GM23338 (cell line): ENCODE measurements around the gene NUP54. TPM values are rescaled to one million over a fixed set of nuclear protein-coding genes. Genes with fewer than 3 reads are reported as not detected.

ENCODE experiments used
- ATAC-seq: fragments of 200-7000 bp; cut with Tn5 transposase; 3 replicates; pipeline ENCODE4 v1.9.1; 2020
- DNase-seq: peaks from one replicate; pipeline ENCODE4 v3.0.0-alpha.2; 2015; ENCODE audit warnings: low spot score
- H2AFZ ChIP-seq: fragments of 200-600 bp; sonication (generic); 2 replicates; pipeline ENCODE4 v1.8.0; 2016; ENCODE audit warnings: antibody characterized with exemption, mild to moderate bottlenecking, moderate library complexity
- H3F3A ChIP-seq: fragments of 200-600 bp; sonication (generic); replicated peaks from 2 replicates; pipeline ENCODE4 v1.8.0; 2017; ENCODE audit warnings: antibody characterized with exemption, mixed run types, low read depth
- H3K27ac ChIP-seq: fragments of 200-600 bp; sonication (generic); 2 replicates; pipeline ENCODE4 v1.6.1; 2016; ENCODE audit warnings: low read depth
- H3K27me3 ChIP-seq: fragments of 200-600 bp; sonication (generic); 2 replicates; pipeline ENCODE4 v1.8.0; 2016; ENCODE audit warnings: mild to moderate bottlenecking, mixed run types, moderate library complexity; ENCODE audit not compliant: insufficient read depth
- H3K36me3 ChIP-seq: fragments of 200-600 bp; sonication (generic); 2 replicates; pipeline ENCODE4 v1.8.0; 2016; ENCODE audit warnings: mild to moderate bottlenecking; ENCODE audit not compliant: insufficient read depth
- H3K4me1 ChIP-seq: fragments of 200-600 bp; sonication (generic); 2 replicates; pipeline ENCODE4 v1.8.0; 2016; ENCODE audit warnings: mild to moderate bottlenecking, moderate library complexity; ENCODE audit not compliant: insufficient read depth
- H3K4me2 ChIP-seq: fragments of 200-600 bp; sonication (generic); 2 replicates; pipeline ENCODE4 v1.7.1; 2017; ENCODE audit warnings: mixed run types
- H3K4me3 ChIP-seq: fragments of 200-600 bp; sonication (generic); 2 replicates; pipeline ENCODE4 v1.6.1; 2016; ENCODE audit warnings: mixed run types
- H3K79me2 ChIP-seq: fragments of 200-600 bp; sonication (generic); replicated peaks from 2 replicates; pipeline ENCODE4 v1.8.0; 2017; ENCODE audit warnings: mild to moderate bottlenecking; ENCODE audit not compliant: insufficient read depth
- H3K9me2 ChIP-seq: fragments of 200-600 bp; sonication (generic); 2 replicates; pipeline ENCODE4 v1.8.0; 2017; ENCODE audit not compliant: insufficient read depth
- H4K20me1 ChIP-seq: fragments of 200-600 bp; sonication (generic); replicated peaks from 2 replicates; pipeline ENCODE4 v1.8.0; 2017; ENCODE audit warnings: mild to moderate bottlenecking; ENCODE audit not compliant: insufficient read depth
- H3K27ac Mint-ChIP-seq: 2 replicates; pipeline ENCODE4 v1.8.0; 2020; ENCODE audit warnings: inconsistent platforms, mild to moderate bottlenecking, moderate library complexity, mixed read lengths
- H3K27me3 Mint-ChIP-seq: 3 replicates; pipeline ENCODE4 v1.8.0; 2022; ENCODE audit warnings: low read depth, mild to moderate bottlenecking, moderate library complexity, mixed read lengths, inconsistent platforms; ENCODE audit not compliant: insufficient read depth, poor library complexity
- H3K36me3 Mint-ChIP-seq: 3 replicates; pipeline ENCODE4 v1.8.0; 2021; ENCODE audit warnings: low read depth, mild to moderate bottlenecking, inconsistent platforms, moderate library complexity, mixed read lengths
- H3K4me1 Mint-ChIP-seq: 3 replicates; pipeline ENCODE4 v1.8.0; 2020; ENCODE audit warnings: mild to moderate bottlenecking, inconsistent platforms, mixed read lengths
- H3K4me3 Mint-ChIP-seq: 3 replicates; pipeline ENCODE4 v1.8.0; 2021; ENCODE audit warnings: moderate library complexity, mild to moderate bottlenecking, inconsistent platforms, mixed read lengths
- H3K9me3 Mint-ChIP-seq: 3 replicates; pipeline ENCODE4 v1.8.0; 2020; ENCODE audit warnings: moderate library complexity, mild to moderate bottlenecking, inconsistent platforms, mixed read lengths
- CREB1 ChIP-seq: fragments of 250-450 bp; sonication (Bioruptor Pico); IDR thresholded peaks from 2 replicates; pipeline ENCODE4 v1.5.0; 2020; ENCODE audit warnings: low read depth, mild to moderate bottlenecking, moderate library complexity
- EZH2 ChIP-seq: fragments of 200-600 bp; sonication (generic); IDR thresholded peaks from one replicate; pipeline ENCODE4 v1.8.0; 2017; ENCODE audit warnings: antibody characterized with exemption, mild to moderate bottlenecking, low read depth; ENCODE audit not compliant: unreplicated experiment
- EZH2phosphoT487 ChIP-seq: fragments of 200-600 bp; sonication (generic); IDR thresholded peaks from one replicate; pipeline ENCODE4 v1.8.1; 2018; ENCODE audit warnings: antibody characterized with exemption; ENCODE audit not compliant: unreplicated experiment
- JUNB ChIP-seq: IDR thresholded peaks from one replicate; pipeline ENCODE4 v1.6.1; 2016; ENCODE audit warnings: antibody characterized with exemption; ENCODE audit not compliant: unreplicated experiment
- NANOG ChIP-seq: IDR thresholded peaks from 2 replicates; pipeline ENCODE4 v1.6.1; 2016; ENCODE audit warnings: antibody characterized with exemption, borderline replicate concordance
- POLR2AphosphoS5 ChIP-seq: IDR thresholded peaks from 2 replicates; pipeline ENCODE4 v1.6.1; 2016; ENCODE audit warnings: antibody characterized with exemption, low read depth
- REST ChIP-seq: IDR thresholded peaks from one replicate; pipeline ENCODE4 v1.6.1; 2018; ENCODE audit warnings: antibody characterized with exemption; ENCODE audit not compliant: unreplicated experiment
- ZNF114 ChIP-seq: fragments of 250-450 bp; sonication (Bioruptor Pico); IDR thresholded peaks from 2 replicates; pipeline ENCODE4 v1.5.0; 2020; ENCODE audit warnings: mild to moderate bottlenecking, moderate library complexity
- polyA plus RNA-seq: library from polyadenylated mRNA; unstranded; fragments of >200 nt; fragmentation: Nextera tagmentation; extraction: Ambion mirVana; gene quantifications from 2 replicates; pipeline ENCODE4 v1.2.1, GENCODE V29; 2016
- total RNA-seq: library from RNA; depleted of rRNA; stranded (reverse); fragments of >200 nt; shearing (Covaris generic); gene quantifications from 2 replicates; pipeline ENCODE4 v1.2.3, GENCODE V29; 2014

NUP54 gene
- total and polyA plus RNA-seq, 2 experiments from 2014 or later: 97.8 to 118 TPM

GRCh38 chr4:76187152-76187551 is 39.0 kb upstream of the NUP54 start:
- H3K36me3 Mint-ChIP-seq: peaks cover 15% of the 10 kb centered on the region
- no peaks in the 10 kb centered on the region for H3K4me1 ChIP-seq
- no peaks in the 10 kb centered on the region for H3K9me2 ChIP-seq
- no peak overlapping the region for H3K27ac ChIP-seq
- no peak overlapping the region for H3K4me2 ChIP-seq
- H3K9me3 Mint-ChIP-seq: peaks cover 3% of the 10 kb centered on the region
- no peaks in the 10 kb centered on the region for H3K27me3 ChIP-seq
- no peak overlapping the region for H2AFZ ChIP-seq
- TF ChIP-seq POLR2AphosphoS5 (no peak), REST (no peak), EZH2 (no peak)
- no peaks in the 10 kb centered on the region for H3K27me3 Mint-ChIP-seq
- no peak overlapping the region for H3K4me3 ChIP-seq
- ATAC-seq (no peak), DNase-seq (no peak)
- no peaks in the 10 kb centered on the region for H3K36me3 ChIP-seq
- no peaks in the 10 kb centered on the region for H3F3A ChIP-seq
- H3K4me3 Mint-ChIP-seq: no peak overlapping the region
- peaks cover 3% of the 10 kb centered on the region; the same call in 1 of the 2 replicates for H4K20me1 ChIP-seq
- H3K27ac Mint-ChIP-seq: no peak overlapping the region
- H3K79me2 ChIP-seq: no peaks in the 10 kb centered on the region
- H3K4me1 Mint-ChIP-seq: no peaks in the 10 kb centered on the region

- H3K27me3 Mint-ChIP-seq: no peaks in the 10 kb centered on the region
- no peaks in the 10 kb centered on the region for H3K79me2 ChIP-seq
- H3K27ac ChIP-seq: no peak overlapping the region
- no peak overlapping the region for H3K4me3 Mint-ChIP-seq
- no peak overlapping the region for H3K4me2 ChIP-seq
- DNase-seq (no peak), ATAC-seq (no peak)
- no peaks in the 10 kb centered on the region for H3K36me3 ChIP-seq
- no peak overlapping the region for H3K27ac Mint-ChIP-seq
- no peaks in the 10 kb centered on the region for H3K36me3 Mint-ChIP-seq
- H3K4me1 ChIP-seq: no peaks in the 10 kb centered on the region
- peaks cover 3% of the 10 kb centered on the region; the same call in 1 of the 2 replicates for H4K20me1 ChIP-seq
- no peaks in the 10 kb centered on the region for H3K9me2 ChIP-seq
- H3K9me3 Mint-ChIP-seq: no peaks in the 10 kb centered on the region
- H3F3A ChIP-seq: no peaks in the 10 kb centered on the region
- H3K4me3 ChIP-seq: no peak overlapping the region
- no peak overlapping the region for H2AFZ ChIP-seq
- no peaks in the 10 kb centered on the region for H3K27me3 ChIP-seq
- no peak for TF ChIP-seq EZH2
- TF ChIP-seq JUNB: no peak
- no peak for TF ChIP-seq ZNF114 (CRISPR knock-in tag)
- TF ChIP-seq REST: no peak
- TF ChIP-seq CREB1 (CRISPR knock-in tag): no peak
- no peak for TF ChIP-seq NANOG
- no peak for TF ChIP-seq EZH2phosphoT487
- no peaks in the 10 kb centered on the region for H3K4me1 Mint-ChIP-seq
These were observed 34.3 kb upstream of the NUP54 start for GRCh38 chr4:76182463-76182862.
